Measurements from ENCODE around the gene THAP11.

The THAP11 gene

GRCh38 chr16:67883872-67884261 is 41.7 kb downstream of the THAP11 start:
- DNase-seq (ENCODE audit: low read depth in 2 of 2) = peak; percentile 55 to 68

DNA sequence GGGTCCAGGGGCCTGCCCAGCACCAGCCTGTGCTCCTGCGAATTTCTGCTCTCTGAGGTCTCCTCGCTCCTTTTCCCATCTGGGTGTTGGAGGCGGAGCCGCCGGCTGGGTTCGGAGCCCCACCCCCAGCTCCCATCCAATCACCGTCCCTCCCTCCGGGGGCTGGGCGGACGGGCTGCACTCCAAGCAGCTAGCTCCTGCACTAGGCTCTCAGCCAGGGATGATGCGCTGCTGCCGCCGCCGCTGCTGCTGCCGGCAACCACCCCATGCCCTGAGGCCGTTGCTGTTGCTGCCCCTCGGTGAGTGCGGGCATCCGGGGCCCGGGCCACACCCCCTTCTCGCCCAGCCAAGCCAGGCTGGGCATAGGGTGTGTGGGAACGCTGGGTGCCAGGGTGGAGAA is 42.6 kb downstream of the THAP11 start, which contains the start of gene NRN1L:
TSS of gene NRN1L (plus strand) at position 202 of the 400 bp plus-strand sequence. CDS start at position 221, 19 bp downstream.
- DNase-seq (ENCODE audit: low read depth in 2 of 2) = no peak

DNA sequence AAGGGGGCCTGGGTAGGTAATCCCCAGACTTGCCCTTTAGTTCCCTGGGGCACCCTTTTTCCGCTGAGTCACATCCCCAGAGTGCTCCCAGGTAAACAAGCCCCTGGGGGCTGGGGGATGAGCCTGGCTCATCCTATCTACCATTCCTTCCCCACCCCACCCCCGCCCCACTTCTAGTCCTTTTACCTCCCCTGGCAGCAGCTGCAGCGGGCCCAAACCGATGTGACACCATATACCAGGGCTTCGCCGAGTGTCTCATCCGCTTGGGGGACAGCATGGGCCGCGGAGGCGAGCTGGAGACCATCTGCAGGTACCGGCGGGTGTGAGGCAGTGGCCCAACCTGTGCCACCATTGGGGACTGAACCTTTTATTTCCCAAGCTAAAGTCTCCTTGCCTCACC is 43.4 kb downstream of the THAP11 start:
- no peak for DNase-seq (ENCODE audit: low read depth in 2 of 2)

GRCh38 chr16:67885976-67886375 is 43.9 kb downstream of the THAP11 start:
- no peak for DNase-seq (ENCODE audit: low read depth in 2 of 2)

GRCh38 chr16:67886387-67886786 is 44.3 kb downstream of the THAP11 start:
- no peak for DNase-seq (ENCODE audit: low read depth in 2 of 2)

- no peak for DNase-seq (ENCODE audit: low read depth in 2 of 2)
These were observed 46.2 kb downstream of the THAP11 start for GRCh38 chr16:67888331-67888730.

GRCh38 chr16:67892375-67892774 is 50.3 kb downstream of the THAP11 start:
- DNase-seq (ENCODE audit: low read depth in 2 of 2) = no peak

- DNase-seq (ENCODE audit: low read depth in 2 of 2) = peak; percentile 91 to 92
These were observed 51.0 kb downstream of the THAP11 start, which contains the start of gene PSKH1 for GRCh38 chr16:67892899-67893742. TSS of gene PSKH1 (plus strand) at chr16:67893254. CDS start at chr16:67908750, 15,496 bp downstream.
